Islet of Langerhans (tissue), 1 donor: ENCODE results near the gene HOXA5.

Source experiments
- FAIRE-seq: peaks from one replicate; lab custom pipeline; 2011; peaks lifted over from hg19 to GRCh38; lab: Jason Lieb, UNC

The HOXA5 gene

DNA sequence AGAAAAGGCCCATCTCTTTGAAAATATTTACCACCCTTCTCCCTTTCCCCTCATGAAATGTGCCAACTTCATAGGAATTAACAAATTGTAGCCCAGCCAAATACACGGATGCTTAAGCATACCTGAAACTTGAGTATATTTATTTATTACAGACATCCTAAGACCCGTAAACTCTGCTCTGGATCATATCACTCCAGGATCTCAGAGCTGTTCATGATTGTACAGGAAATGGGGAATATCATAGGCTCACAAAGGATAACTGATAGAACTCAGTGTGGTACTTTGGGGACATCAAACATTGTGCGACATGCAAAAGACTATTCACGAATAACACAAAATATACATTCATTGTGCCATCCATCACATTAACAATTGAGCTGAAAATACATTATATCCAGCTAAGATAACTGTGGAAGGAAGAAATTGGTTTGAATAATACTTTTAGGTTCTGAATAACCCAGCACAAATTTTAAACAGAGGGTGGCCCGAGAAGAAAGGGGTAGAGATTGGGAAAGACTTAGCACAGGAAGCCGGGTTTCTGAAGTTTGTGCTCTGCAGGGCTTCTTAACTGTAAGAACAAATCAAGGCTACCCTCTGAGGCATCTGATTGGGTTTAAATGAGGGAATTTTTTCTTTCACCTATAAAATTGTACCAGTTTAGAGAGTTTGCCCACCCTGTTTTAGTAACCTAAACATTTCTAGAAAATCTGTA is 50.1 kb downstream of the HOXA5 start:
- FAIRE-seq, result no peak

DNA sequence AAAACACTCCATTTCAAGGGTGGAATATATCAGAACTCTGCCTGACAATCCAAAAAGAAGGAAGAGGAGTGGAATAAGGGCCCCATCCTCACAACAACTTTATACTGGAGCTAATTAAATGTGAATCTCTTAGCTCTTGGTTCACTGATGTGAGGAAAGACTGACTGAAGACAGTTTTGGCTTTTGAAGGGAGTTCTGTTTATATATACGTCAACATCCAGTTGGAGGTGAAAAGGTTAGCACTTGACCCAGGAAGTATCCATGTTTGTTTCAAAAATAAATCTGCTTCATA is 50.7 kb downstream of the HOXA5 start:
- FAIRE-seq, result no peak

DNA sequence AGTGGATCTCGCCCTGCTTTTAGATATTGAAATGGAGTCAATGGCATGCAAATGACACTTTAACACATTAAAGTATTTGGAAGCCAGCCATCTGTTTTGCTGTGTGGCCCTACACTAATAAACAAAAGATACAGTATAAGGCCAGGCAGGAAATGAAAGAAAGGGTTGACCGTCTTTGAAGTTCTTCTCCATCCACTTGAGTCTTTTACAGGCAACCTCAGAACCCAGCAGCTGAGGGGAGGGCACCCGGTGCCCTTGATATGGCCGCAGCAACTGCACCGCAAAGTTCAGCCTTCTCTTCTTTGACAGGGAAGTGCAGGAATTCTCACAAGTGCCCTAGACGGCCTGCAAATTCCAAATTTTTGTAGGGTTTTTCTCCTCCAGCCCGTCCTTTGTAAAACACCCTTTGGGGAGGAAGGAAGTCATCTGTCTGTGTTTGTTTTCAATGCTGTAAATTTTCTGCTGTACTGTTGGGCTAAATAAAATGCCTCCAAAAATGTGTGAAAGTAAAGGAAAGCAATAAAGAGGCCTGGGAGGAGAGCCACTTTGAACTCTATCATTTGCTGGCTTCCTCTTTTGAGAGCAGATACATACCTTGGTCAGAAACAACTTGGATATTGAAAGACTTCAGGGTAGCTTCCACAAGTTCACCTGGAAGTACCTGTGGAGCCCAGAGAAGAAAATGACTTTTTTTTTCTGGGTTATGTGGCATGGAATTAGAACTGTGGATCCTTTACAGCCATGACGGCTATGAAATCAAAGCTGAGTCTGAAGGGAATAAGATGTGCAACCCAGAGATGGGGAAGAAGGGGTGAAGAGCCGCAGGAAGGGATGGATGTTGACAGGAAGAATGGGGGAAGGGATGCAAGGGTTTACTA is 51.3 kb downstream of the HOXA5 start:
- FAIRE-seq, result no peak

DNA sequence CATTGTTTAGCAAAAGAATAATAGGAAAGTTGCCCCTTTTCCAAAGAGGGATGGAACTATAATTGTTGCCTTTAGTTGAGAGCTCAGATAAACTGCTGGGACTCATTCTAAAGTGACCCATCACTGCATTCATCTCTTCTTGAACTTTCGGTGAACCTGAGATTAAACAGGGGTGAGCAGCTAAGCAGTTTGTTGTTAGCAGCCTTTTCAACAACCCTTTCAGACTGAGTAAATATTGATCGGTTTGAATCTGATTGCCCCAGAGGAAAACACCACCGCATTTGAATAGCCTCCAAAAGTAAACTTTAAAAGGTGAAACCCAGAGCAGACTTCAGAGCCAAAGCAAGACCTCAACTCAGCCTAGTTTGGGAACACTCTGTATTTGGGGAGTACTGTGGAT is 52.4 kb downstream of the HOXA5 start:
- no peak for FAIRE-seq
